Chondrocyte (in vitro differentiated cells): Measurements from ENCODE around the gene HMG20B. TPM values are rescaled to one million over a fixed set of nuclear protein-coding genes. Genes with fewer than 3 reads are reported as not detected.
"Not testable (repeated sequence)": the region's sequence is repeated elsewhere in the genome, so short reads cannot be mapped to it uniquely, and the experiment has no call there.

Source experiments
- DNase-seq: peaks from one replicate; pipeline ENCODE4 v3.0.0; 2021; ENCODE audit warnings: mixed read lengths, low spot score
- H3K27ac Mint-ChIP-seq: one replicate; pipeline ENCODE4 v1.8.0; 2021; ENCODE audit warnings: mild to moderate bottlenecking, moderate library complexity, mixed read lengths; ENCODE audit not compliant: unreplicated experiment
- H3K27me3 Mint-ChIP-seq: 2 replicates; pipeline ENCODE4 v1.8.0; 2021; ENCODE audit warnings: low read depth, mixed read lengths
- H3K36me3 Mint-ChIP-seq: 2 replicates; pipeline ENCODE4 v1.8.0; 2021; ENCODE audit warnings: low read depth, mixed read lengths
- H3K4me1 Mint-ChIP-seq: 2 replicates; pipeline ENCODE4 v1.8.0; 2021; ENCODE audit warnings: low read depth, mild to moderate bottlenecking, mixed read lengths
- H3K4me3 Mint-ChIP-seq: one replicate; pipeline ENCODE4 v1.8.0; 2021; ENCODE audit warnings: mild to moderate bottlenecking, moderate library complexity, mixed read lengths; ENCODE audit not compliant: unreplicated experiment
- H3K9me3 Mint-ChIP-seq: 2 replicates; pipeline ENCODE4 v1.8.0; 2021; ENCODE audit warnings: low read depth, mixed read lengths
- total RNA-seq: library from RNA; stranded (reverse); gene quantifications from 3 replicates; pipeline ENCODE4 v1.2.1, GENCODE V29; 2021
- TF ChIP-seq, protein P1 (sequence below): fragments of 200-600 bp; sonication (generic); IDR thresholded peaks from 2 replicates; pipeline ENCODE4 v1.5.0; 2021; ENCODE audit warnings: antibody characterized with exemption, mild to moderate bottlenecking, moderate library complexity

HMG20B gene
- total RNA-seq, 1 donor from 2014 or later: 60.9 TPM

DNA sequence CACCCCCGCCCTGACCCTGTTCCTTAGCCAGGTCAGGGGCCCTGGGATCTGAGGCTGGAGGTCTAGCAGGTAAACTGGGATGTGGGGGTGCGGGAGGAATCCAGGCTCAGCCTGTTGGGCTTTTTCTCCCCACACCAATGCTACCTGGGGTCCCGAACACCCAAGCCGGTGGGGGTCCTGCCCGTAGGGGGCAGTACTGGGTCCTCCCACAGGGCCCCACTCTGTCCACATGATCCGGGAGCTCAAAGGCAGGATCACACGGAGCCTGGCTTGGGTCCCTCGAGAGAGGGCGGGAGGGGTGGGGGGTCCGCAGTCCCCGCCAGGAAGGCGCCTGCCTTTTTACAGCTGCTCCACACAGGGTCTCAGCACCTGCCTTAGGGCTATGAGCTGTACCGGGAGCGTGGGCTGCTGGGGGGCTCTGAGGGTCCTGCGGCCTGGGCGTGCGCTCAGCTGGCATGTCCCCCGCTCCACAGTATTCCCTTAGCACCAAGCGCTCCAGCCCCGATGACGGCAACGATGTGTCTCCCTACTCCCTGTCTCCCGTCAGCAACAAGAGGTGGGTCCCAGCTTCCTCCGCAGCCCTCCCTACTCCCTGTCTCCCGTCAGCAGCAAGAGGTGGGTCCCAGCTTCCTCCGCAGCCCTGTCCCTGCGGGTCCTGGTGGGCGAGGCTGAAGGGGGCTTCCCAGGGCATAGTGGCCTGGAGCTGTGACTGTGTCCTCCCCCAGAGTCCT lies 46.1 kb upstream of the HMG20B start:
- Mint-ChIP-seq H3K27ac (no peak overlapping the region), H3K9me3 (no peaks in the 10 kb centered on the region), H3K4me3 (no peak overlapping the region), H3K4me1 (no peaks in the 10 kb centered on the region), H3K36me3 (peaks cover 14% of the 10 kb centered on the region), H3K27me3 (no peaks in the 10 kb centered on the region)
- no peak for DNase-seq
- TF ChIP-seq, protein P1, sequence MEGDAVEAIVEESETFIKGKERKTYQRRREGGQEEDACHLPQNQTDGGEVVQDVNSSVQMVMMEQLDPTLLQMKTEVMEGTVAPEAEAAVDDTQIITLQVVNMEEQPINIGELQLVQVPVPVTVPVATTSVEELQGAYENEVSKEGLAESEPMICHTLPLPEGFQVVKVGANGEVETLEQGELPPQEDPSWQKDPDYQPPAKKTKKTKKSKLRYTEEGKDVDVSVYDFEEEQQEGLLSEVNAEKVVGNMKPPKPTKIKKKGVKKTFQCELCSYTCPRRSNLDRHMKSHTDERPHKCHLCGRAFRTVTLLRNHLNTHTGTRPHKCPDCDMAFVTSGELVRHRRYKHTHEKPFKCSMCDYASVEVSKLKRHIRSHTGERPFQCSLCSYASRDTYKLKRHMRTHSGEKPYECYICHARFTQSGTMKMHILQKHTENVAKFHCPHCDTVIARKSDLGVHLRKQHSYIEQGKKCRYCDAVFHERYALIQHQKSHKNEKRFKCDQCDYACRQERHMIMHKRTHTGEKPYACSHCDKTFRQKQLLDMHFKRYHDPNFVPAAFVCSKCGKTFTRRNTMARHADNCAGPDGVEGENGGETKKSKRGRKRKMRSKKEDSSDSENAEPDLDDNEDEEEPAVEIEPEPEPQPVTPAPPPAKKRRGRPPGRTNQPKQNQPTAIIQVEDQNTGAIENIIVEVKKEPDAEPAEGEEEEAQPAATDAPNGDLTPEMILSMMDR: peak; percentile 52

DNA sequence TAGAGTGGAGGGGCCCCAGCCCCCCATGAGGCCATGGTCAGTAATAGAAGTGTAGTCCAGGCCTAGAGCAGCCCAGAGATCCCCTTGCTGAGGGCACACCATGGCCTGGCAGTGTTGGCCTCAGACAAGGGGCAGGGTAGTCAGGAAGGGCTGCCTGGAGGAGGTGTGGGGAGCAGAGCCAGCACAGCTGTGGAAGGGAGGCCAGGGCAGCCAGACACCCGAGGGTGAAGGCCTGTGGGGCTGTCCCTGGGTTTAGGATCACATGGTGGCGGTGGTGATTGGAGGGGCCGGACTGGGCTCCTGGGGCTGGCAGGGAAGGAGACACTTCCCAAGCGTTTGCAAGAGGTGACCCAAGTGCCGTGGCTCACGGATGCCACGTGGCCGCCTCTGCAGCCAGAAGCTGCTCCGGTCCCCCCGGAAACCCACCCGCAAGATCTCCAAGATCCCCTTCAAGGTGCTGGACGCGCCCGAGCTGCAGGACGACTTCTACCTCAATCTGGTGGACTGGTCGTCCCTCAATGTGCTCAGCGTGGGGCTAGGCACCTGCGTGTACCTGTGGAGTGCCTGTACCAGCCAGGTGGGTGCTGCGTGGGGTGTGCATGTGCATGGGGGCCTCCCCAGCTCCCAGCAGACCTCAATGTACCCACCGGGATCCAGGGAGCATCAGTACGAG lies 45.4 kb upstream of the HMG20B start:
- TF ChIP-seq, protein P1: no peak
- Mint-ChIP-seq H3K27me3 (no peaks in the 10 kb centered on the region), H3K9me3 (no peaks in the 10 kb centered on the region), H3K4me1 (no peaks in the 10 kb centered on the region), H3K27ac (no peak overlapping the region), H3K36me3 (peaks cover 14% of the 10 kb centered on the region), H3K4me3 (no peak overlapping the region)
- DNase-seq: no peak

DNA sequence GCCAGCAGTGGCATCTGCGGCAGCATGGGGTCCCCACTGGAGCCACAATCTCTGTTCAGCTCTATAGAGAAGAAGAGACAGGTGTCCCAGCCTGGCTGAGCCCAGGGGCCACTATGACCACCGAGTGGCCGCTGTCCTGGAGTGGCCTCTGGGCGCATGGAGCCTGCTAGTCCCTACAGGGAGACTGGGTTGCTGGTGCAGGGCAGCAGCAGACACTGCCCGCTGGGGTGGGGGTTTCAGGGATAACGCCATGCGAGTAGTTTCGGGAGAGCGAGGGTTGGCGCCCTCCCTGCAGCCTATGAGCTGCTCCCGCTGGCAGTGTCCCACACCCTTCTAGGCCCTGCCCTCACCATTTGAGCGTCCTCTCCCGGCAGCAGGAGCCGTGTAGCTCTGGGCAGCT lies 44.7 kb upstream of the HMG20B start:
- no peak for DNase-seq
- Mint-ChIP-seq H3K4me1 (no peaks in the 10 kb centered on the region), H3K36me3 (peaks cover 16% of the 10 kb centered on the region), H3K9me3 (no peaks in the 10 kb centered on the region), H3K27me3 (no peaks in the 10 kb centered on the region), H3K27ac (no peak overlapping the region), H3K4me3 (no peak overlapping the region)
- TF ChIP-seq, protein P1: no peak

DNA sequence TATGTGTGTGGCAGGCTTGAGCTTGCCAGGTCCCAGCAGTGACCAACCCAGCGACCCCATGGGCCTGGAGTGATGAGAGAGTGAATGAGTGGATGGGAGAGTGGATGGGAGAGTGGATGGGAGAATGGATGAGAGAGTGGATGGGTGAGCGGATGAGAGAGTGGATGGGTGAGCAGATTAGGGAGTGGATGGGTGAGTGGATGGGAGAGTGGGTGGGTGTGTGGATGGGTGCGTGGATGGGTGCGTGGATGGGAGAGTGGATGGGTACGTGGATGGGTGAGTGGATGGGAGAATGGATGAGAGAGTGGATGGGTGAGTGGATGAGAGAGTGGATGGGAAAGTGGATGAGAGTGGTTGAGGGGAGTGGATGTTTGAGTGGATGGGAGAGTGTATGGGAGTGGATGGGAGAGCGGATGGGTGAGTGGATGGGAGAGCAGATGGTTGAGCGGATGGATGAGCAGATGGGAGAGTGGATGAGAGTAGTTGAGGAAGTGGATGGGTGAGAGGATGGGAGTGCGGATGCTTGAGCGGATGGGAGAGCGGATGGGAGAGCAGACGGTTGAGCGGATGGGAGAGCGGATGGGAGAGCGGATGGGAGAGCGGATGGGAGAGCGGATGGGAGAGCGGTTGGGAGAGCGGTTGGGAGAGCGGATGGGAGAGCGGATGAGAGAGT lies 44.1 kb upstream of the HMG20B start:
- Mint-ChIP-seq H3K9me3 (no peaks in the 10 kb centered on the region), H3K36me3 (peaks cover 18% of the 10 kb centered on the region)

DNA sequence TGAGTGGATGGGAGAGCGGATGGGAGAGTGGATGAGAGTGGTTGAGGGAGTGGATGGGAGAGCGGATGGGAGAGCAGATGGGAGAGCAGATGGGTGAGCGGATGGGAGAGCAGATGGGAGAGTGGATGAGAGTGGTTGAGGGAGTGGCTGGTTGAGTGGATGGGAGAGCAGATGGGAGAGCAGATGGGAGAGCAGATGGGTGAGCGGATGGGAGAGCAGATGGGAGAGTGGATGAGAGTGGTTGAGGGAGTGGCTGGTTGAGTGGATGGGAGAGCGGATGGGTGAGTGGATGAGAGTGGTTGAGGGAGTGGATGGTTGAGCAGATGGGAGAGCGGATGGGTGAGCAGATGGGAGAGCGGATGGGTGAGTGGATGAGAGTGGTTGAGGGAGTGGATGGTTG lies 43.4 kb upstream of the HMG20B start:
- H3K27me3 Mint-ChIP-seq, H3K27ac Mint-ChIP-seq, H3K9me3 Mint-ChIP-seq, H3K4me3 Mint-ChIP-seq, DNase-seq, H3K4me1 Mint-ChIP-seq: not testable (repeated sequence)
- peaks cover 15% of the 10 kb centered on the region for H3K36me3 Mint-ChIP-seq

More for the DNA sequence above, 44.1 kb upstream of the HMG20B start:
- no peak for DNase-seq
- H3K4me3 Mint-ChIP-seq: no peak overlapping the region
- TF ChIP-seq, protein P1: no peak
- H3K4me1 Mint-ChIP-seq: no peaks in the 10 kb centered on the region
- no peak overlapping the region for H3K27ac Mint-ChIP-seq
- no peaks in the 10 kb centered on the region for H3K27me3 Mint-ChIP-seq
